ENCODE measurements around the gene AHRR.

The AHRR gene

DNA sequence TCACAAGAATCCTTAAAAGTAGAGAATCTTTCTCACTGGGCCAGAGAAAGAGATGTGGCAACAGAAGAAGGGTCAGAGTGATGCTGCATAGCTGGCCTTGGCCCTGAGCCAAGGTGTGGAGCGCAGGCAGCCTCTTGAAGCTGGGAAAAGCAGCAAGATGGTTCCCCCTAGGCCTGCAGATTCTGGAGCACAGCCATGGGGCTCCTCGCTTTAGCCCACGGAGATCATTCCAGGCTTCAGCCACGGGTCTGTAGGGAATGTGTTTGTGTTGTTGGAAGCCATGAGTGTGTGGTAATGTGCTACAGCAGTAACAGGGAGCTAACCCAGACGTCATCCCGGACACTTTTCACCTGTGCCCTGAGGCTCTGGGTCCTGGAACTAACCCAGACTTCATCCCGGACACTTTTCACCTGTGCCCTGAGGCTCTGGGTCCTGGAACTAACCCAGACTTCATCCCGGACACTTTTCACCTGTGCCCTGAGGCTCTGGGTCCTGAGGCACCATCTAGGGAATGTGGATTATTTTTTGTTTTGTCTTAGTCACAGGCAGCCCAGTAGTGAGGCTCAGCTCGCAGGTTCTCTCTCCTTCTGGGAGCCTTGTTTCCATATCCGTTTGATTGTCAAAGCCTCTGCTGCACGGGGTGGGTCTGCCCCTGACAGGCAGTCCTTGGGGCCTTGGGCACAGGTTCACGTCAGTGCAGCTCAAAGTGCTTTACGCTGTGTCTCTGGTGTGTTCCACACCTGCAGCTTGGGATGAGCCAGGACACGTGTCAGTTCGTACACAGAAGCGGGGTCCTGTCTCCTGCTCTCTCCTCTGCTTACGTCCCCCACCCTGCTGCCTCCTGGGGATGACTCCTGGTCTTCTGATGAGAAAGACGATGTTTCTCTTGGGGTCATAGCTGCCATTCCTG, 65.2 kb downstream of the AHRR start:
- FAIRE-seq (no peak), DNase-seq (ENCODE audit: insufficient read length, low spot score) (no peak)
- no peak for TF ChIP-seq POLR2A (IDR thresholded peaks at IDR 0.05; ENCODE audit: low read depth, low read length)

DNA sequence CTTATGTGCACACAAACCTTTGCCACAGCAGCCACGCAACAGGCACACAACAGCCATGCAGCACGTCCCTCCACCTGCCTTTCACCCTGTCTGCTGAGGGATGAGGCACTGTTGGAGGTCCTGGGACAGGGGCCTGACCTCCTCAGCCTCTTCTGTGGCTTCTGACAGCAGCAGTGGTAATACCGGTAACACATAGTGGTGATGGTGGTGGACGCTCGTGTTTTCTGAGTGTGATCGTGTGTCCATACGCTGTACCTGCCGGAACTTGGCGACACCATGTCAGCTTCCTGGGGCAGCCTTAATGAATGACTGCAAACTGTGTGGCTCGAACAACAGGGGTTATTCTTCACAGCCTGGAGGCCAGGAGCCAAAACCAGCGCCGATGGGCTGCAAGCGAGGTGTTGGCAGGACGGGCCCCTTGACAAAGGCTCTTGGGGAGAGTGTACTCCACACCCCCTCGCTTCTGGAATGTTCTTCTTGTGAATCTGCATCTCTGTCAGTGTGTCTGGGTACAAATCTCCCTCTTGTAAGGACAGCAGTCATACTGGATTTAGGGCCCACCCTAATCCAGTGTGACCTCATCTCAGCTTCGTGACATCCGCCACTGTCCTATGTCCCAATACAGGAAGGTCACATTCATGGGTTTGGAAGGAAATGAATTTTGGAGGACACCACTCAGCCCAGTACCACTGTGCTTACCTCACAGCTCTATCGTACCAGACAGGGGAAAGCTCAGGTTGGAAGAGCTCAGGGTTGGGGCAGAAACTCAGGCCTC, 66.2 kb downstream of the AHRR start:
- no peak for TF ChIP-seq POLR2A (IDR thresholded peaks at IDR 0.05; ENCODE audit: low read depth, low read length)
- no peak for FAIRE-seq
- DNase-seq (ENCODE audit: insufficient read length, low spot score): no peak

GRCh38 chr5:388266-389196, 67.0 kb downstream of the AHRR start:
- no peak for TF ChIP-seq POLR2A (IDR thresholded peaks at IDR 0.05; ENCODE audit: low read depth, low read length)
- no peak for FAIRE-seq
- DNase-seq (ENCODE audit: insufficient read length, low spot score): no peak

- DNase-seq (ENCODE audit: insufficient read length, low spot score) (no peak), FAIRE-seq (no peak)
- TF ChIP-seq POLR2A (IDR thresholded peaks at IDR 0.05; ENCODE audit: low read depth, low read length): no peak
Measured at GRCh38 chr5:389197-389821, 67.8 kb downstream of the AHRR start.

DNA sequence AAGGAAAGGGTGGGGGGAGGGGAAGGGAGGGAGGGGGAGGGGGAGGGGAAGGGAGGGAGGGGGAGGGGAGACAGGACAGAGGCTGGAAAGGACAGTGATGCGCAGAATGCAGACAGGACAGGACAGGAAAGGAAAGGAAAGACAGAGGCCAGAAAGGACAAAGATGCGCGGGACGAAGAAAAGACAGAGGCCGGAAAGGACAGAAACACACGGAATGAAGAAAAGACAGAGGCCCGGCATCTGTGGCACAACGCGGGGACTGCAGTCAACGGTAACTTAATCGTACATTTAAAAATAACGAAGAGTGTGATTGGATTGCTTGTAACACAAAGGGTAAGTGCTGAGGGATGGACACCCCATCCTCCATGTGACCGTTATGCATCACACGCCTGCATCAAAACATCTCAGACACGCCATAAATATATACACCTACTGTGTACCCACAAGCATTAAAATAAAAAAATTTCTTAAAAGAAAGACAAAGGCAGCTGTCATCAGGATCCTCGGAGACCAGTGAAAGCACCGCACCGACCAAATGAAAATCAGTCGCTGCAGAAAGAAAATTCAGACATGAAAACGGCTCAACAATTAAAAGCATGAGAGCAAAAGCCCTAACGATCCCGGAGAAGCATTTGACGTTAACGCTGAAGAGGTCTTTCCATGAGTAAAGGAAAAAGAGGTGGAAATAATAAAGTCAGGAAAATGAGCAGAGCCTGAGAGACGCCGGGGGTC, 68.5 kb downstream of the AHRR start:
- FAIRE-seq (no peak), DNase-seq (ENCODE audit: insufficient read length, low spot score) (no peak)
- TF ChIP-seq POLR2A (IDR thresholded peaks at IDR 0.05; ENCODE audit: low read depth, low read length): no peak

GRCh38 chr5:390623-391491, 69.3 kb downstream of the AHRR start:
- no peak for FAIRE-seq
- TF ChIP-seq POLR2A (IDR thresholded peaks at IDR 0.05; ENCODE audit: low read depth, low read length): no peak
- DNase-seq (ENCODE audit: insufficient read length, low spot score): no peak

GRCh38 chr5:392431-392988, 71.0 kb downstream of the AHRR start:
- FAIRE-seq (no peak), DNase-seq (ENCODE audit: insufficient read length, low spot score) (peak; percentile 83)

DNA sequence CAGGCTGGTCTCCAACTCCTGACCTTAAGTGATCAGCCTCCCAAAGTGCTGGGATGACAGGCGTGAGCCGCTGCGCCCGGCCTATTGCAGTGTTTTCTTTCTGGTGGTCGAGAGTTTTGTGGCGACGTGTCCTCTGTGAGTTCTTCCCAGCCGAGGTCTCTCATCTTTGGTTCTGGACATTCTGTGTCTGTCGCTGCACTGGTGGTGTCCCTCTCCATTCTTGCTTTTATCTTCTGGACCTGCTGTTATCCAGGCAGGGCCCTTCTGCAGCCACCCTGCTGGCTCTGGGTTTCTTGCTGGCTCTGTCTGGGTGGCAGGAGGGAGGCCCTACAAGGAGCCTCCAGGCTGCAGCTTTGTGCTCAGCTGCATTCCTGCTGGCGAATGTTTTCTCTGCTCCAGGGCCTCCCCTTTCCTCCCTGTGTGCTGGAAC, 72.3 kb downstream of the AHRR start:
- DNase-seq (ENCODE audit: insufficient read length, low spot score) (no peak), FAIRE-seq (no peak)
- no peak for TF ChIP-seq POLR2A (IDR thresholded peaks at IDR 0.05; ENCODE audit: low read depth, low read length)

More at GRCh38 chr5:392431-392988, 71.0 kb downstream of the AHRR start:
- no peak for TF ChIP-seq POLR2A (IDR thresholded peaks at IDR 0.05; ENCODE audit: low read depth, low read length)

GRCh38 chr5:394671-395155, 73.2 kb downstream of the AHRR start:
- no peak for TF ChIP-seq POLR2A (IDR thresholded peaks at IDR 0.05; ENCODE audit: low read depth, low read length)
- no peak for DNase-seq (ENCODE audit: insufficient read length, low spot score)
- FAIRE-seq: no peak

DNA sequence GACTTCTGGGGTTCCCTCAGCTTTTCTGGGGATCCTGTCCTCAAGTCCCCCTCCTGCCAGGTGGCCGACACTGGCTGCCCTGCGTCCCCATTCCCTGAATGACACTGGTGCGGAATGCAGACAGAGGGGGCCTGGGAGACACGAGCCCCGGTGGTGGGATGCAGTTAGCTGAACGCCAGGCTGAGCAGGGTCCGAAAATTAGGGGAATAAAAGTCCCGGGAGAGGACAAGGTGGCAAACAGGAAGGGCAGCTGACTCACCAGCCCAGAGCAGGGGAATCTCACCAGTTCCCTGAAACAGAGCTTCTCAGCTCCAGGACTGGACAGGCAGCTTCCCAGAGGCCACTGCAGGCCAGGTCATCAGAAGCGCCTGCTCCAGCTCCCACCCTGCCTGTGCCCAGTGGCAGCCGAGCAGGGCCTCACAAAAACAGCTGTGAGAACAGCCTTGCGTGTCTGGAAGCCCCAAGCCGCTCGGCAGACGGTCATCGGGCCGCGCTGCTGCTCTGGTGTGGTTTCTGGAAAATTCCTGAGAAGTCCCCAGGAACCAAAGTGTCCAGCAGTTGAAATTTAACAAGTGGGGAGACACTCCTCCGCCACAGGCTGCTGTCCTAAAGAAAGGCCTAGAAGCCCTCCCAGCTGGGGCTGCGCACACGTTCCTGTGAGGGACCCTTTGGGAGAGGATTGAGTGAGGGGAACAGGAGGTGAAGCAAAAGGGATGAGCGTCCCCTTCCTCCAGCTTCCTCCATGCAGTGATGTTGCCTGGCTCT, 73.8 kb downstream of the AHRR start:
- FAIRE-seq (no peak), DNase-seq (ENCODE audit: insufficient read length, low spot score) (peak; percentile 78)
- TF ChIP-seq POLR2A (IDR thresholded peaks at IDR 0.05; ENCODE audit: low read depth, low read length): no peak
